Type B pancreatic cell (in vitro differentiated cells): ENCODE results near the gene ARPP19. TPM values are rescaled to one million over a fixed set of nuclear protein-coding genes. Genes with fewer than 3 reads are reported as not detected.
"Not testable (repeated sequence)": the region's sequence is repeated elsewhere in the genome, so short reads cannot be mapped to it uniquely, and the experiment has no call there.

Source experiments
- DNase-seq: peaks from one replicate; pipeline ENCODE4 v3.0.0; 2021; ENCODE audit warnings: mixed read lengths; ENCODE audit not compliant: unreplicated experiment; ENCODE audit errors: extremely low spot score
- H3K27ac Mint-ChIP-seq: 2 replicates; pipeline ENCODE4 v1.8.0; 2021; ENCODE audit warnings: mild to moderate bottlenecking, mixed read lengths
- H3K27me3 Mint-ChIP-seq: 2 replicates; pipeline ENCODE4 v1.8.0; 2021; ENCODE audit warnings: mixed read lengths
- H3K36me3 Mint-ChIP-seq: 2 replicates; pipeline ENCODE4 v1.8.0; 2021; ENCODE audit warnings: mixed read lengths
- H3K4me1 Mint-ChIP-seq: one replicate; pipeline ENCODE4 v1.8.0; 2021; ENCODE audit warnings: mixed read lengths; ENCODE audit not compliant: unreplicated experiment
- H3K4me3 Mint-ChIP-seq: 2 replicates; pipeline ENCODE4 v1.8.0; 2021; ENCODE audit warnings: mild to moderate bottlenecking, mixed read lengths
- H3K9me3 Mint-ChIP-seq: 2 replicates; pipeline ENCODE4 v1.8.0; 2021; ENCODE audit warnings: mixed read lengths
- total RNA-seq: library from RNA; stranded (reverse); gene quantifications from 2 replicates; pipeline ENCODE4 v1.2.1, GENCODE V29; 2021; ENCODE audit warnings: low replicate concordance
- TF ChIP-seq, protein P1 (sequence below): fragments of 200-600 bp; sonication (generic); conservative IDR thresholded peaks from 2 replicates; pipeline ENCODE4 v1.5.0; 2021; ENCODE audit warnings: antibody characterized with exemption, mild to moderate bottlenecking

Gene ARPP19
- total RNA-seq, 1 donor from 2014 or later: 160 TPM

DNA sequence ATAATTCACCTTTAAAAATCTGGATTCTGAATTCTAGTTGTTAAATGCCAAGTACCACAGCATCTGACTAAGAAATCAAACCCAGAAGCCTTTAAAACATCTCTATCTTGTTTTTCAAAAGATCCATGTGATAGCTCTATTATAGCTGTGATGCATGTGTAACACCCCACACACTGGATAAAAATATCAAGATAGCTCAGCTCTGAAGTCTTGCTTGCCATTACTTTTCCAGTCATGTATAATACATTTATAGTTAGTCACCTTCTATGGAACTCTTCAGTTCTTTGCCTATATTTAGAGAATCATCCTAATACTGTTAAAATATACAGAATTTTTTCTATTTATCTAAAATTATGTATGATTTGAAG, 11.6 kb downstream of the ARPP19 start:
- peaks cover 14% of the 10 kb centered on the region for H3K4me1 Mint-ChIP-seq
- TF ChIP-seq, protein P1, sequence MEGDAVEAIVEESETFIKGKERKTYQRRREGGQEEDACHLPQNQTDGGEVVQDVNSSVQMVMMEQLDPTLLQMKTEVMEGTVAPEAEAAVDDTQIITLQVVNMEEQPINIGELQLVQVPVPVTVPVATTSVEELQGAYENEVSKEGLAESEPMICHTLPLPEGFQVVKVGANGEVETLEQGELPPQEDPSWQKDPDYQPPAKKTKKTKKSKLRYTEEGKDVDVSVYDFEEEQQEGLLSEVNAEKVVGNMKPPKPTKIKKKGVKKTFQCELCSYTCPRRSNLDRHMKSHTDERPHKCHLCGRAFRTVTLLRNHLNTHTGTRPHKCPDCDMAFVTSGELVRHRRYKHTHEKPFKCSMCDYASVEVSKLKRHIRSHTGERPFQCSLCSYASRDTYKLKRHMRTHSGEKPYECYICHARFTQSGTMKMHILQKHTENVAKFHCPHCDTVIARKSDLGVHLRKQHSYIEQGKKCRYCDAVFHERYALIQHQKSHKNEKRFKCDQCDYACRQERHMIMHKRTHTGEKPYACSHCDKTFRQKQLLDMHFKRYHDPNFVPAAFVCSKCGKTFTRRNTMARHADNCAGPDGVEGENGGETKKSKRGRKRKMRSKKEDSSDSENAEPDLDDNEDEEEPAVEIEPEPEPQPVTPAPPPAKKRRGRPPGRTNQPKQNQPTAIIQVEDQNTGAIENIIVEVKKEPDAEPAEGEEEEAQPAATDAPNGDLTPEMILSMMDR: no peak
- DNase-seq: no peak
- no peak overlapping the region for H3K4me3 Mint-ChIP-seq
- H3K36me3 Mint-ChIP-seq: peaks cover 11% of the 10 kb centered on the region
- H3K27ac Mint-ChIP-seq: no peak overlapping the region
- no peaks in the 10 kb centered on the region for H3K9me3 Mint-ChIP-seq
- no peaks in the 10 kb centered on the region for H3K27me3 Mint-ChIP-seq

DNA sequence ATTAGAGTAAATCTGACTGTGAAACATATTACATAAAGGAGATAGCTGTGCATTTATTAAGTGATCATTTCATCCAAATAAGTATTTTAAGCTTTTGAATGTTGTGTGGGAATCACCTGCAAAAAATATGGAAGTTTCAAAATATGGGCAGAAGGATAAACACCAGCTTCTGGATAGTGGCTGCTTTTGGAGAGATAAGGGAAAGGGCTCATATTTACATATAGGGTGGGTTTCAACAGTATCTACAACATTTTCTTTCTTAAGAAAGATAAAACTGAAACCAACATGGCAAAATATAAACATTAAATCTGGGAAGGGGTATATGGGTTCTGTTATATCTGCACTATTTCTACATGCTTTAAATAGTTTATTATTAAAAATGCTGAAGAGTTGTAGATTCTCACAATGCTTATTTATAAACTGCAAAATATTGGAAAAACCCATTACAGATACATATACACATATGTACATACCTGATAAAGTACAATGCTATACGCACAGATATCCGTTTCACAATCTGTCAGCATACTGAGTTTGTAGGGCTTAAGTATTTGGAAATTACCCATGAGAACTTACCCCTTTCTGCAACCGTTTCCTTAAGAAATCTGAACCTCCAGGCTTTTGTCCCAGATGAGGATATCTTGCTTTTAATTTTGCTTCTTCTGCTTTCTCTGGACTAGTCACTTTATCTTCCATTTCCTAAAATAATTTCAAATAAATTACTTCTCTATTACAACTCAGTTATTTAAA, 12.1 kb downstream of the ARPP19 start:
- H3K27ac Mint-ChIP-seq: no peak overlapping the region
- no peaks in the 10 kb centered on the region for H3K9me3 Mint-ChIP-seq
- peaks cover 15% of the 10 kb centered on the region for H3K36me3 Mint-ChIP-seq
- DNase-seq: no peak
- peaks cover 14% of the 10 kb centered on the region for H3K4me1 Mint-ChIP-seq
- no peaks in the 10 kb centered on the region for H3K27me3 Mint-ChIP-seq
- H3K4me3 Mint-ChIP-seq: no peak overlapping the region
- TF ChIP-seq, protein P1: no peak

DNA sequence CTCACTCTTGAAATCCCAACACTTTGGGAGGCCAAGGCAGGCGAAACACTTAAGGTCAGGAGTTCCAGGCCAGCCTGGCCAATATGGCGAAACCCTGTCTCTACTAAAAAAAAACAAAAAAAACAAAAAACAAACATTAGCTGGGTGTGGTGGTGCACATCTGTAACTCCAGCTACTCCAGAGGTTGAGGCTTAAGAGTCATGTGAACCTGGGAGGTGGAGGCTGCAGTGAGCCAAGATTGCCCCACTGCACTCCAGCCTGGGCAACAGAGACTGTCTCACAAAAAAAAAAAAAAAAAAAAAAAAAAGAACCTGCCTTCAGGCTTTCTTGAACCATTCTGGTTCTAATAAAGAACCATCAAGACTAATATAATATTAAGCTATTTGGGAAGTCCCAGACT, 16.5 kb downstream of the ARPP19 start:
- Mint-ChIP-seq H3K4me3 (no peak overlapping the region), H3K27me3 (no peaks in the 10 kb centered on the region), H3K4me1 (no peaks in the 10 kb centered on the region), H3K9me3 (no peaks in the 10 kb centered on the region), H3K36me3 (peaks cover 35% of the 10 kb centered on the region), H3K27ac (no peak overlapping the region)
- DNase-seq: no peak
- TF ChIP-seq, protein P1: no peak

DNA sequence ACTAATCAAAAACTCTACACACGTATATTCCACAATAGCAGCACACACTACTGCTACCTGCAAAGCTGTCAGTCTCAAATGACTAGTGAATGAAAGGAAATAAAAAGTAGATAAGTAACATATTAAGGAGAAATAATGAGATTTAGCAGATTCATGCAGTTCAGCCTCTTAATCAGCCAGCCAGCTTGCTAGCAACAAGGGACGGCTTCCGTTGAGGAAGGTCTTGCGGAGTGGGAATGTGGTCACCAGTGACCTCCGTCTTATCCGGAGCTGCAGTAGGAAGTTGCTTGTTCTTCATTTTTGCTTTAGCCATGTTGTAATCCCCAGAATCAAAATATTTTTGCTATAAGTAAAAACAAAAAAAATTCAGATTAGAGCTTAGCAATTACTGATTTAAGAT, 17.1 kb downstream of the ARPP19 start:
- no peak for DNase-seq
- Mint-ChIP-seq H3K27ac (no peak overlapping the region), H3K9me3 (no peaks in the 10 kb centered on the region), H3K4me1 (no peaks in the 10 kb centered on the region), H3K4me3 (no peak overlapping the region), H3K27me3 (no peaks in the 10 kb centered on the region), H3K36me3 (peaks cover 38% of the 10 kb centered on the region)
- TF ChIP-seq, protein P1: no peak

DNA sequence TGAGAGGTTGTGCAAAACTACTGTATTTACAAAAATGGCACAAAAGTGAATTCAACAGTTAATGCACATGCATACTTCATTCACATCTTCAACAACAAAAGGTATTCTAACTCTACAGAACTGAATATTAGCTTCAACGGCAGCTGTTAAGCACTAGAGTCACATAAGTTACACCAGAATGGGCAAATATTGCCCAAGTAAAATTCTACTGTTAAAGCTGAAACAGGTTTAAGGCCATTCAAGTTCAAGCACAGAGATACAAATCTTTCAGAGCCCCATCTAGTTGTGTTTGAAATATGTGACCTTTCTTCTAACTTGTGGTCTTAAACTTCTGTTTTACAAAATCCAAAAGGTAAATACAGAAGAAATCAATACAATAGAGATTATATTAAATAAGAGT, 17.6 kb downstream of the ARPP19 start:
- not testable (repeated sequence) for H3K9me3 Mint-ChIP-seq, DNase-seq, H3K4me1 Mint-ChIP-seq, H3K27ac Mint-ChIP-seq, H3K4me3 Mint-ChIP-seq, H3K27me3 Mint-ChIP-seq
- peaks cover 40% of the 10 kb centered on the region for H3K36me3 Mint-ChIP-seq

DNA sequence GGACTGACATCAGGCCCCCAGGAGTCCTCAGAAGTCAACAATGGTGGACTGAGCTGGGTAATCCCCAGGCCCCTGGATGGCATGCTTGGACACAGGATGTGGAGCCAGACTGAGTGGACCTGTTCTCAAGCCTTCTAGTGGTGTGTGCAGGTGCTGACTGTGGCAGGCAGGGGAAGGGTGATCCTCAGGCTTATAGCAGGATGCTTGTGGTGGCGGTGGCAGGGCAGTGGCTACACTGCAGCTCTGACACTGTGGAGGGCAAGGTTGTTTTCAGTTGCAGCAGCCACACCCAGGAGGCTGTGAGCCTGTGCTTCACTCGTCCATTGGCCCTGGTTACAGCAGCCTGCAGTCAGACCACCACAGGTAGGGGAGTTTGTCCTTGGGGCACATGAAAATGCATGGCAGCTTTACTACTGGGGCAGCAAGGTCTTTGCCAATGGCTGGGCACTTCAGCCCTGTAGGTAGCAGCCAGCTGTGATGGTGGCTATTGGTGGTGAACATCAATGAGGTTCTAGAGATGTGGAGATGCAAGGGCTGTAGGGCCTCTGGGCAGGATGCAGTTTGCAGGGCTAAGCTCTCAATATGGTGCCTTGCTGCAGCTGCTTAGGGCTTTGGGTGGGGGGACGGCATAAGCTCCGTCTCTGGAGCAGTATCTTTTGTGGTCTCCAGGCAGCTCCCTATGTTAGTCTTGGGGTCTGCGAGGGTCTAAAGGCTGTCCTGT, 22.6 kb downstream of the ARPP19 start:
- Mint-ChIP-seq H3K27me3 (no peaks in the 10 kb centered on the region), H3K4me1 (no peaks in the 10 kb centered on the region), H3K36me3 (peaks cover 39% of the 10 kb centered on the region), H3K27ac (no peak overlapping the region), H3K9me3 (peaks cover 6% of the 10 kb centered on the region), H3K4me3 (no peak overlapping the region)
- TF ChIP-seq, protein P1: no peak
- DNase-seq: no peak
